H1 (cell line): ENCODE data around the gene UBTD2. TPM values are rescaled to one million over a fixed set of nuclear protein-coding genes. Genes with fewer than 3 reads are reported as not detected.

ENCODE experiments used
- CTCF ChIA-PET: fragments of 300-600 bp; sonication (Branson Sonifier 250); formaldehyde crosslinking; loops from one replicate; lab custom pipeline; 2021; ENCODE audit not compliant: partially characterized antibody; lab: Charles Lee
- POLR2A ChIA-PET: fragments of 300-600 bp; sonication (Branson Sonifier 250); formaldehyde crosslinking; loops from one replicate; lab custom pipeline; 2021; ENCODE audit warnings: inconsistent platforms; ENCODE audit not compliant: partially characterized antibody; lab: Charles Lee
- DNase-seq, 2 experiments: peaks; one replicate each; pipeline versions ENCODE4 v3.0.0 to v3.0.0-alpha.2; 2010 to 2022; ENCODE audit warnings: low spot score in 2 of 2, low read depth in 1 of 2, mixed read lengths in 1 of 2
- FAIRE-seq: peaks from 2 replicates; lab custom pipeline; 2011; peaks lifted over from hg19 to GRCh38; lab: Jason Lieb, UNC
- H2AFZ ChIP-seq: 2 replicates; pipeline ENCODE4 v1.8.1; 2012; ENCODE audit warnings: low read length, inconsistent platforms
- H2AK5ac ChIP-seq: 2 replicates; pipeline ENCODE4 v1.6.1; 2013; ENCODE audit warnings: low read depth, low read length
- H2BK120ac ChIP-seq: replicated peaks from 2 replicates; pipeline ENCODE3; 2013; ENCODE audit warnings: low read depth, low read length, inconsistent platforms
- H2BK12ac ChIP-seq: 2 replicates; pipeline ENCODE4 v1.6.1; 2013; ENCODE audit warnings: low read depth, low read length
- H2BK15ac ChIP-seq: 2 replicates; pipeline ENCODE4 v1.6.1; 2013; ENCODE audit warnings: low read length
- H2BK20ac ChIP-seq: 2 replicates; pipeline ENCODE4 v1.6.1; 2013; ENCODE audit warnings: low read length
- H2BK5ac ChIP-seq: 2 replicates; pipeline ENCODE4 v1.6.1; 2013; ENCODE audit warnings: low read depth, low read length
- H3K14ac ChIP-seq: 2 replicates; pipeline ENCODE4 v1.6.1; 2013; ENCODE audit warnings: inconsistent platforms; ENCODE audit not compliant: insufficient read length
- H3K18ac ChIP-seq: 2 replicates; pipeline ENCODE4 v1.6.1; 2013; ENCODE audit warnings: low read length; ENCODE audit errors: extremely low read depth
- H3K23ac ChIP-seq: 2 replicates; pipeline ENCODE4 v1.6.1; 2013; ENCODE audit warnings: inconsistent platforms; ENCODE audit not compliant: insufficient read length
- H3K23me2 ChIP-seq: 2 replicates; pipeline ENCODE4 v1.6.1; 2013; ENCODE audit warnings: low read depth, low read length
- H3K27ac ChIP-seq: 2 replicates; pipeline ENCODE4 v1.6.1; 2011; ENCODE audit warnings: low read depth, low read length, inconsistent platforms
- H3K27me3 ChIP-seq, 4 experiments: replicated peaks in 1 of 4; 1 replicate in 1 of 4; 2 replicates in 3 of 4; pipeline versions ENCODE4 v1.6.1 to v1.8.1; 2011 to 2013; ENCODE audit warnings: low read length in 3 of 4, mild to moderate bottlenecking in 3 of 4, inconsistent platforms in 2 of 4, mixed read lengths in 2 of 4, moderate library complexity in 1 of 4; ENCODE audit not compliant: control insufficient read depth in 3 of 4, insufficient read depth in 3 of 4; ENCODE audit errors: extremely low read depth in 1 of 4
- H3K36me3 ChIP-seq, 4 experiments: 2 replicates each; pipeline versions ENCODE4 v1.6.1 to v1.8.1; 2011 to 2013; ENCODE audit warnings: mild to moderate bottlenecking in 4 of 4, low read length in 3 of 4, moderate library complexity in 2 of 4, control low read depth in 1 of 4, inconsistent platforms in 1 of 4; ENCODE audit not compliant: insufficient read depth in 4 of 4, control insufficient read depth in 2 of 4
- H3K4ac ChIP-seq: replicated peaks from 2 replicates; pipeline ENCODE3; 2013; ENCODE audit warnings: low read length, low read depth, mixed read lengths, inconsistent platforms; ENCODE audit not compliant: insufficient read length
- H3K4me1 ChIP-seq, 4 experiments: replicated peaks in 1 of 4; 1 replicate in 1 of 4; 2 replicates in 3 of 4; pipeline versions ENCODE4 v1.6.1 to v1.8.1; 2011 to 2013; ENCODE audit warnings: low read length in 3 of 4, inconsistent platforms in 2 of 4, mixed read lengths in 1 of 4; ENCODE audit not compliant: insufficient read depth in 4 of 4, control insufficient read depth in 3 of 4
- H3K4me2 ChIP-seq, 2 experiments: 2 replicates each; pipeline versions ENCODE4 v1.6.1 to v1.8.1; 2011 to 2013; ENCODE audit warnings: low read depth in 2 of 2, low read length in 2 of 2, control low read depth in 1 of 2, inconsistent platforms in 1 of 2, mild to moderate bottlenecking in 1 of 2; ENCODE audit not compliant: insufficient read depth in 1 of 2
- H3K4me3 ChIP-seq, 4 experiments: fragments of 200-600, 300-600 bp in 1 of 4; sonication (generic), shearing (Covaris generic), sonication (Bioruptor Twin) in 1 of 4; 2 replicates each; pipeline versions ENCODE4 v1.5.1 to v1.8.1; 2011 to 2016; ENCODE audit warnings: low read length in 4 of 4, low read depth in 3 of 4, control low read depth in 2 of 4, inconsistent platforms in 2 of 4, mild to moderate bottlenecking in 2 of 4, mixed read lengths in 1 of 4, moderate library complexity in 1 of 4; ENCODE audit not compliant: insufficient read depth in 2 of 4; ENCODE audit errors: extremely low read depth in 1 of 4
- H3K56ac ChIP-seq: replicated peaks from 2 replicates; pipeline ENCODE3; 2013; ENCODE audit warnings: low read depth, mild to moderate bottlenecking, mixed read lengths, low read length, inconsistent platforms; ENCODE audit not compliant: insufficient read length
- H3K79me1 ChIP-seq: 2 replicates; pipeline ENCODE4 v1.6.1; 2013; ENCODE audit warnings: low read depth, low read length, control low read depth
- H3K79me2 ChIP-seq, 2 experiments: 2 replicates each; pipeline versions ENCODE4 v1.6.1 to v1.8.1; 2012 to 2013; ENCODE audit warnings: low read length in 2 of 2, mild to moderate bottlenecking in 2 of 2, inconsistent platforms in 1 of 2; ENCODE audit not compliant: insufficient read depth in 2 of 2, control insufficient read depth in 1 of 2
- H3K9ac ChIP-seq, 4 experiments: replicated peaks in 1 of 4; 1 replicate in 1 of 4; 2 replicates in 3 of 4; pipeline versions ENCODE4 v1.6.1 to v1.8.1; 2011 to 2013; ENCODE audit warnings: low read depth in 3 of 4, low read length in 3 of 4, control low read depth in 2 of 4, mild to moderate bottlenecking in 2 of 4, moderate library complexity in 2 of 4, inconsistent platforms in 1 of 4; ENCODE audit errors: extremely low read depth in 1 of 4
- H3K9me3 ChIP-seq, 2 experiments: 2 replicates each; pipeline versions ENCODE4 v1.6.1 to v1.8.1; 2012 to 2013; ENCODE audit warnings: mild to moderate bottlenecking in 2 of 2, moderate library complexity in 2 of 2, control low read depth in 1 of 2, inconsistent platforms in 1 of 2, low read depth in 1 of 2, low read length in 1 of 2, mixed read lengths in 1 of 2; ENCODE audit not compliant: insufficient read depth in 2 of 2
- H4K20me1 ChIP-seq, 2 experiments: replicated peaks in 1 of 2; 2 replicates each; pipeline versions ENCODE3 to v1.8.1; 2011 to 2013; ENCODE audit warnings: inconsistent platforms in 2 of 2, low read length in 2 of 2, mild to moderate bottlenecking in 1 of 2; ENCODE audit not compliant: insufficient read depth in 2 of 2, control insufficient read depth in 1 of 2
- H4K5ac ChIP-seq: 2 replicates; pipeline ENCODE4 v1.6.1; 2013; ENCODE audit warnings: low read length, low read depth, mixed read lengths, inconsistent platforms; ENCODE audit not compliant: insufficient read length
- H4K8ac ChIP-seq: 2 replicates; pipeline ENCODE4 v1.8.0; 2013; ENCODE audit warnings: mild to moderate bottlenecking, moderate library complexity, low read length, inconsistent platforms; ENCODE audit not compliant: insufficient read depth; ENCODE audit errors: extremely low read depth
- H4K91ac ChIP-seq: replicated peaks from 2 replicates; pipeline ENCODE3; 2013; ENCODE audit warnings: low read length, mixed read lengths, inconsistent platforms; ENCODE audit not compliant: insufficient read length
- WGBS, 2 experiments: shearing (Covaris generic) in 1 of 2; methylation state at CpG; one replicate each; pipeline versions ENCODE4 v1.1.6 to v1.1.7; 2013 to 2015; ENCODE audit warnings: low lambda C conversion rate in 2 of 2, mixed read lengths in 2 of 2, inconsistent platforms in 1 of 2, low coverage in 1 of 2, missing lambda C conversion rate in 1 of 2; ENCODE audit not compliant: insufficient replicate concordance in 2 of 2, insufficient coverage in 1 of 2, insufficient read length in 1 of 2; ENCODE audit errors: extremely low coverage in 1 of 2, missing lambda C conversion rate in 1 of 2; 5-methylcytosine and 5-hydroxymethylcytosine counted together
- polyA plus RNA-seq, 7 experiments: library from polyadenylated mRNA; depleted of rRNA in 3 of 7; stranded (reverse) in 5 of 7; unstranded in 2 of 7; fragments of >200 nt in 5 of 7; fragments of 200-250 nt in 2 of 7; gene quantifications; 1 replicate in 5 of 7; 2 replicates in 1 of 7; 4 replicates in 1 of 7; pipeline versions ENCODE4 v1.2.1 to v1.2.3, GENCODE V29; 2011 to 2013; ENCODE audit warnings: missing spikeins in 2 of 7, mixed read lengths in 2 of 7
- total RNA-seq: library from RNA; stranded (reverse); fragmentation: NEBNext Ultra II Directional; extraction: Animal tissue kit (Norgen Biotek cat#: 25700); gene quantifications from 2 replicates; pipeline ENCODE4 v1.2.1, GENCODE V29; 2021

UBTD2 gene
- total and polyA plus RNA-seq, 2 of the 8 experiments (the other 6 are each of a cell fraction or from before 2014, with no cell fraction given), result 14.5 to 39.2 TPM

GRCh38 chr5:172303162-172303561 is 19.6 kb upstream of the UBTD2 start:
- no peak overlapping the region for H2BK12ac ChIP-seq
- no peak overlapping the region for H2BK15ac ChIP-seq
- H3K4me3 ChIP-seq, result no peak overlapping the region
- no peak overlapping the region for H2BK5ac ChIP-seq
- no peak overlapping the region for H2BK20ac ChIP-seq
- H3K9me3 ChIP-seq, result 0 out of 4 replicates have a peak, but pooled peaks cover 0 to 5% of the 10 kb centered on the region in 2 experiments
- no peak overlapping the region for H3K23ac ChIP-seq
- no peaks in the 10 kb centered on the region for H4K20me1 ChIP-seq
- no peak overlapping the region; the same call in 1 of the 2 replicates for H2AFZ ChIP-seq
- H3K9ac ChIP-seq, result no peak overlapping the region
- no peaks in the 10 kb centered on the region for H3K23me2 ChIP-seq
- FAIRE-seq, result no peak
- H3K36me3 ChIP-seq, result no peaks in the 10 kb centered on the region
- H3K4ac ChIP-seq, result no peak overlapping the region
- no peak overlapping the region for H2AK5ac ChIP-seq
- ChIA-PET CTCF (interaction anchor here (0.8 to 2.8 kb wide), 2 partner anchors 10 to 30 kb away, joined by 3 to 17 read pairs; no protein-coding TSS in a partner anchor), POLR2A (interaction anchor here (0.6 to 1.2 kb wide), 2 partner anchors 20 to 33 kb away, joined by 3 to 5 read pairs; partner anchors contain the start of gene UBTD2)
- H3K79me1 ChIP-seq, result no peaks in the 10 kb centered on the region
- H3K56ac ChIP-seq, result no peak overlapping the region
- no peaks in the 10 kb centered on the region for H3K79me2 ChIP-seq
- no peak overlapping the region for H4K5ac ChIP-seq
- H4K8ac ChIP-seq, result no peak overlapping the region
- H3K27ac ChIP-seq, result no peak overlapping the region
- WGBS, 2 experiments, result 71% methylated on average over 5 of the region's 5 CpGs; no CpG with 5 or more reads in 1 of the 2 experiments
- no peak overlapping the region for H3K14ac ChIP-seq
- H3K27me3 ChIP-seq, result no peaks in the 10 kb centered on the region
- no peaks in the 10 kb centered on the region for H3K4me1 ChIP-seq
- H2BK120ac ChIP-seq, result no peak overlapping the region
- no peak overlapping the region for H4K91ac ChIP-seq
- no peak overlapping the region for H3K4me2 ChIP-seq
- DNase-seq, result no peak
- no peak overlapping the region for H3K18ac ChIP-seq
